GM18502 (cell line): Measurements from ENCODE around the gene COL4A4.
A peak's percentile ranks its signal among the peaks of the same experiment; 100 is the strongest.

Source experiments
- ATAC-seq: cut with Tn5 transposase; IDR thresholded peaks from one replicate; pipeline ENCODE4 v1.9.1; 2021; ENCODE audit warnings: mild to moderate bottlenecking; ENCODE audit not compliant: unreplicated experiment, poor library complexity

The COL4A4 gene

GRCh38 chr2:227163485-227163997 is 464 bp downstream of the COL4A4 start:
- ATAC-seq = peak; percentile 70

- no peak for ATAC-seq
Observed at GRCh38 chr2:227161947-227162346, 2.1 kb downstream of the COL4A4 start.

- no peak for ATAC-seq
Observed at GRCh38 chr2:227160164-227160563, 3.8 kb downstream of the COL4A4 start.

- no peak for ATAC-seq
Observed at GRCh38 chr2:227154986-227155774, 8.8 kb downstream of the COL4A4 start.

GRCh38 chr2:227153758-227154486 is 10.1 kb downstream of the COL4A4 start:
- no peak for ATAC-seq

- ATAC-seq = no peak
Observed at GRCh38 chr2:227153307-227153706, 10.7 kb downstream of the COL4A4 start.

- ATAC-seq = peak; percentile 49
Observed at GRCh38 chr2:227152093-227152766, 11.8 kb downstream of the COL4A4 start.

- ATAC-seq = no peak
Observed at GRCh38 chr2:227150222-227150936, 13.6 kb downstream of the COL4A4 start.

- no peak for ATAC-seq
Observed at GRCh38 chr2:227148106-227148505, 15.9 kb downstream of the COL4A4 start.

GRCh38 chr2:227147023-227147422 is 17.0 kb downstream of the COL4A4 start:
- ATAC-seq = no peak

- no peak for ATAC-seq
Observed at GRCh38 chr2:227146456-227146855, 17.5 kb downstream of the COL4A4 start.

GRCh38 chr2:227143895-227144294 is 20.1 kb downstream of the COL4A4 start:
- ATAC-seq = no peak

- no peak for ATAC-seq
Observed at GRCh38 chr2:227141301-227141700, 22.7 kb downstream of the COL4A4 start.

GRCh38 chr2:227134591-227134990 is 29.4 kb downstream of the COL4A4 start:
- no peak for ATAC-seq

GRCh38 chr2:227132986-227133385 is 31.0 kb downstream of the COL4A4 start:
- ATAC-seq = no peak

- ATAC-seq = no peak
Observed at GRCh38 chr2:227130636-227131035, 33.4 kb downstream of the COL4A4 start.

- no peak for ATAC-seq
Observed at GRCh38 chr2:227127201-227127600, 36.8 kb downstream of the COL4A4 start.

GRCh38 chr2:227125506-227125905 is 38.5 kb downstream of the COL4A4 start:
- ATAC-seq = no peak

GRCh38 chr2:227124811-227125210 is 39.2 kb downstream of the COL4A4 start:
- ATAC-seq = no peak

GRCh38 chr2:227123697-227124096 is 40.3 kb downstream of the COL4A4 start:
- no peak for ATAC-seq
